A549 (cell line): ENCODE results near the gene PDGFC.

Experiments
- EP300 ChIP-seq, 2 experiments: fragments of >200 bp; sonication (Bioruptor Twin); formaldehyde crosslinking; IDR thresholded peaks; 2 replicates in 1 of 2; 3 replicates in 1 of 2; pipeline ENCODE4 v1.6.1; 2016 to 2017
- ESRRA ChIP-seq: fragments of 150-350 bp; IDR thresholded peaks from 2 replicates; pipeline ENCODE4 v1.6.1; 2014; ENCODE audit warnings: mild to moderate bottlenecking, low read length, borderline replicate concordance
- JUNB ChIP-seq: fragments of >200 bp; sonication (Bioruptor Twin); formaldehyde crosslinking; IDR thresholded peaks from 2 replicates; pipeline ENCODE4 v1.6.1; 2016
- POLR2A ChIP-seq: IDR thresholded peaks from 2 replicates; pipeline ENCODE4 v1.6.1; 2012; ENCODE audit warnings: mild to moderate bottlenecking, low read length
- RCOR1 ChIP-seq: fragments of 150-350 bp; IDR thresholded peaks from 2 replicates; pipeline ENCODE4 v1.6.1; 2014; ENCODE audit warnings: antibody characterized with exemption, low read length, low read depth
- RFX5 ChIP-seq: fragments of 450-650 bp; IDR thresholded peaks from 2 replicates; pipeline ENCODE4 v1.7.1; 2014; ENCODE audit warnings: antibody characterized with exemption, mild to moderate bottlenecking, moderate library complexity
- TF ChIP-seq, protein P1 (sequence below): fragments of >200 bp; sonication (Bioruptor Twin); formaldehyde crosslinking; IDR thresholded peaks from 3 replicates; pipeline ENCODE4 v1.5.1; 2016
- TF ChIP-seq, protein P2 (sequence below): IDR thresholded peaks from 2 replicates; pipeline ENCODE4 v1.6.1; 2012

DNA sequence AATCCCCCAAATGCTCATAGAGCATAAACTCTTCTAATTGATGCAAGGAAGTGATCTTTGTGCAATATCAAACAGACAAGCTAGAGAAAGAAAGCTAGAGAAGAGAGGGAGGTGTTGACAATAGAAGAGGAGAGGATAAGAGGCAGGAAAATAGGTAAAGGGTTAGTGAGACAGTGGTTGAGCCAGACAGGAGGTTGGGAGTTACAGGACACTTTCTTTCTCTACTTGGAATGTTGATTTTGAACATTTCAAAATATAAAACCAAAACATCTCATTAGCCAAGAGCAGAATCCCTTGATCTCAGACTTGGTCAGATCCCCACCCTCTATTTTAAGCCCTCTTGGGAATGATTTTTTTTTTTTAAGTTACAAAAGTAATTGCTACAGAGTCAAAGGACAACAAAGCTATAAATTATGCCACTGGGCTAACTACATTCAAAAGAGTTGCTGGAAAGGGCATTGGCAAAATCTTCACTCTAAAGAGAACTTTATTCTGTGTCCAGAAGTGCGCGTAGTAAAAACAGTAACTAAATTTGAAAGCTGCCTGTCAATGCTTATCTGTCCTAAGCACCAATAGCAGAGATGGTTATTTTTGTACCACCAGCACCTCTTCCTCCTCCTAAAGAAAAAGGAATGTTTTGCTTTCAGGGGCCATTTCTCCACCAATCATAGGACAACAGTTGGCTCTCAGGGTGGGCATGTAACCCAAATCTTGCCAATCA lies 133.8 kb downstream of the PDGFC start:
- TF ChIP-seq, protein P1, sequence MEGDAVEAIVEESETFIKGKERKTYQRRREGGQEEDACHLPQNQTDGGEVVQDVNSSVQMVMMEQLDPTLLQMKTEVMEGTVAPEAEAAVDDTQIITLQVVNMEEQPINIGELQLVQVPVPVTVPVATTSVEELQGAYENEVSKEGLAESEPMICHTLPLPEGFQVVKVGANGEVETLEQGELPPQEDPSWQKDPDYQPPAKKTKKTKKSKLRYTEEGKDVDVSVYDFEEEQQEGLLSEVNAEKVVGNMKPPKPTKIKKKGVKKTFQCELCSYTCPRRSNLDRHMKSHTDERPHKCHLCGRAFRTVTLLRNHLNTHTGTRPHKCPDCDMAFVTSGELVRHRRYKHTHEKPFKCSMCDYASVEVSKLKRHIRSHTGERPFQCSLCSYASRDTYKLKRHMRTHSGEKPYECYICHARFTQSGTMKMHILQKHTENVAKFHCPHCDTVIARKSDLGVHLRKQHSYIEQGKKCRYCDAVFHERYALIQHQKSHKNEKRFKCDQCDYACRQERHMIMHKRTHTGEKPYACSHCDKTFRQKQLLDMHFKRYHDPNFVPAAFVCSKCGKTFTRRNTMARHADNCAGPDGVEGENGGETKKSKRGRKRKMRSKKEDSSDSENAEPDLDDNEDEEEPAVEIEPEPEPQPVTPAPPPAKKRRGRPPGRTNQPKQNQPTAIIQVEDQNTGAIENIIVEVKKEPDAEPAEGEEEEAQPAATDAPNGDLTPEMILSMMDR = no peak
- TF ChIP-seq RCOR1 = no peak
- no peak for TF ChIP-seq EP300 (IDR thresholded peaks at IDR 0.05)
- TF ChIP-seq POLR2A = no peak
- no peak for TF ChIP-seq JUNB
- TF ChIP-seq, protein P2, sequence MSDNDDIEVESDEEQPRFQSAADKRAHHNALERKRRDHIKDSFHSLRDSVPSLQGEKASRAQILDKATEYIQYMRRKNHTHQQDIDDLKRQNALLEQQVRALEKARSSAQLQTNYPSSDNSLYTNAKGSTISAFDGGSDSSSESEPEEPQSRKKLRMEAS = no peak
- no peak for TF ChIP-seq RFX5
- no peak for TF ChIP-seq ESRRA
